GM08714 (cell line): ENCODE data around the gene RTCA.
"Not testable (repeated sequence)": the region's sequence is repeated elsewhere in the genome, so short reads cannot be mapped to it uniquely, and the experiment has no call there.

Source experiments
- H3K4me3 ChIP-seq: fragments of 200-500 bp; sonication (Bioruptor generic); 2 replicates; pipeline ENCODE4 v1.5.1; 2014; ENCODE audit warnings: mild to moderate bottlenecking, low read length, inconsistent platforms
- ZNF274 ChIP-seq: IDR thresholded peaks from 2 replicates; pipeline ENCODE4 v1.6.1; 2012; ENCODE audit warnings: mild to moderate bottlenecking, low read depth, low read length

The RTCA gene

GRCh38 chr1:100249537-100250257 lies 16.3 kb upstream of the RTCA start, which contains the start of gene DBT:
TSS of gene DBT (minus strand) at chr1:100249834. CDS start at chr1:100249820, 14 bp downstream.
- H3K4me3 ChIP-seq, result peak within 1 kb of the TSS; percentile 90
- no peak for TF ChIP-seq ZNF274

- H3K4me3 ChIP-seq, result peak overlapping the region; percentile 32; the same call in 1 of the 2 replicates
- TF ChIP-seq ZNF274, result no peak
These were observed 15.8 kb upstream of the RTCA start for GRCh38 chr1:100250264-100250663.

- H3K4me3 ChIP-seq, result no peak overlapping the region
- no peak for TF ChIP-seq ZNF274
These were observed 15.2 kb upstream of the RTCA start for GRCh38 chr1:100250807-100251206.

DNA sequence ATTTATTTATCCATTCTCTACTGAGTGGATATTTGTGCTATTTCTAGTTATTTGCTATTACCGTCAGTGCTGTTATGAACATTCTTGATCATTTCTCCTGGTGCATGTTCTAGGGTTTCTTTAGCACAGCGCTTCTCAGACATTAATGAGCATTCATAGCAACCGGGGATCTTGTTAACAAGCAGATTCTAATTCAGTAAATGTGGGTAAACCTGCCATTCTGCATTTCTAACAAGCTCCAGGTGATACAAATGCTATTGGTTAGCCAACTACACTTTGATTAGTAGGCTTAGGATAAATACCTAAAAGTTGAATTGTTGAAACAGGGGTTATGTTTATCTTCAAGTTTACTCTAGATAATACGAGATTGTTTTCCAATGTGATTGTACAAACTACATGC lies 13.1 kb upstream of the RTCA start:
- no peak for TF ChIP-seq ZNF274

GRCh38 chr1:100253552-100253951 lies 12.5 kb upstream of the RTCA start:
- H3K4me3 ChIP-seq, result no peak overlapping the region
- no peak for TF ChIP-seq ZNF274

More for the DNA sequence above, 13.1 kb upstream of the RTCA start:
- H3K4me3 ChIP-seq, result no peak overlapping the region

DNA sequence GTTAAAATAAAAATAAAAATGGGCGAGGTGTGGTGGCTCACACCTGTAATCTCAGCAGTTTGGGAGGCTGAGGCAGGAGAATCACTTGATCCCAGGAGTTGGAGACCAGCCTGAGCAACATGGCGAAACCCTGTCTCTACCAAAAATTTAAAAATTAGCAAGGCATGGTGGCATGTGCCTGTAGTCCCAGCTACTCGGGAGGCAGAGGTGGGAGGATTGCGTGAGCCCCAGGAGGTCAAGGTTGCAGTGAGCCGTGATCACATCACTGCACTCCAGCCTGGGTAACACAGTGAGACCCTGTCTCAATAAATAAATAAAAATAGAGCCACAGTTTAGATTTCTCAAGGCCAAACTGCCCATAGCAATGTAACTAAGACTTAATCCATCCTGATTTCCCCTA lies 9.7 kb upstream of the RTCA start:
- H3K4me3 ChIP-seq, result not testable (repeated sequence)

- H3K4me3 ChIP-seq, result not testable (repeated sequence)
These were observed 7.6 kb upstream of the RTCA start for GRCh38 chr1:100258427-100258826.

- no peak for TF ChIP-seq ZNF274
- H3K4me3 ChIP-seq, result no peak overlapping the region
These were observed 4.3 kb upstream of the RTCA start for GRCh38 chr1:100261686-100262085.

DNA sequence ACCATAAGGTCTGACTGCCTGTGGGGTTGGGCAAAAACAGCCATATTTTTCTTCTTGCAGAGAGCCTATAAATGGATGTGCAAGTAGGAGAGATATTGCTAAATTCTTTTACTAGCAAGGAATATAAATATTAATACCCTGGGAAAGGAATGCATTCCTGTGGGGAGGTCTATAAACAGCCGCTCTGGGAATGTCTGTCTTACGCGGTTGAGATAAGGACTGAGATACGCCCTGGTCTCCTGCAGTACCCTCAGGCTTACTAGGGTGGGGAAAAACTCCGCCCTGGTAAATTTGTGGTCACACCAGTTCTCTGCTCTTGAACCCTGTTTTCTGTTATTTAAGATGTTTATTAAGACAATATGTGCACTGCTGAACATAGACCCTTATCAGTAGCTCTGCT lies 1.9 kb upstream of the RTCA start:
- H3K4me3 ChIP-seq, result not testable (repeated sequence)

DNA sequence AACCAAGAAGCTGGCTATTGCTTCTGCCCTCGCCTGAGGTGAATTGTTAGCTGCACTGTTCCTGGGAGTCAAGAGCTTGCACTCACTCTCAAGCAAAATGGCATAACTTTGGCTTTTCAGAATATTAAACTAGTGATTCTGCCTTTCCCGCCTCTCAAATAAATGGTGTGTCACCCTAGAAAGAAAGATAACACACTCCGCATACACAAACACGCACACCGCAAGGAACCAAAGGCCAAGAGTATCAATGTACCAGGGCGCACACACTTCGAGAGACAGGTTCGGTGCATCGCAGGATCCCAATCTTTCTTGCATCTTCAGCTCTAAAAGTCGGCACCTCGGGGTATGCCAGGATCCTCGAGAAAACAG lies 470 bp upstream of the RTCA start:
- no peak for TF ChIP-seq ZNF274
- H3K4me3 ChIP-seq, result peak overlapping the region; percentile 96

DNA sequence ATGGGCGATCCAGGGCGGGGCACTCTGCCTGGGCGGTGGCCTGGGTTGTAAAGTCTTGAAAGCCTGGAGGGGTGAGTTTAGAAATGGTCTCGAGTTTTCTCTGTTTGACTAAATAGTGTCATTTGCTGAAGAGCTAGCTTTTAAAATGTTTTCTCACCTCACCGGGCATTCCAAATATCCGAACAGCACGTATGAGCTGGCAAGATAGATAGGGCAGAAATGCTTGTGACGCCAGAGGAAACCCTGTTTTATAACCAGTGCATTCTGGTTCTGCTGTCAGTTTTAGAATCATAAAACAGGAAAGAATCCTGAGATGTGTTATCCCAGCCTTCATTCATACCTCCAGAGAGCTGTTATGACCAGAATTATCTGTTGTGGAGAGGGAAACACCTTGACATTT lies 725 bp downstream of the RTCA start:
- no peak for TF ChIP-seq ZNF274
- H3K4me3 ChIP-seq, result peak overlapping the region; percentile 96

- peak overlapping the region; percentile 96 for H3K4me3 ChIP-seq
- no peak for TF ChIP-seq ZNF274
These were observed 1.3 kb downstream of the RTCA start for GRCh38 chr1:100267284-100267683.

GRCh38 chr1:100268202-100268601 lies 2.2 kb downstream of the RTCA start:
- no peak for TF ChIP-seq ZNF274
- no peak overlapping the region for H3K4me3 ChIP-seq

DNA sequence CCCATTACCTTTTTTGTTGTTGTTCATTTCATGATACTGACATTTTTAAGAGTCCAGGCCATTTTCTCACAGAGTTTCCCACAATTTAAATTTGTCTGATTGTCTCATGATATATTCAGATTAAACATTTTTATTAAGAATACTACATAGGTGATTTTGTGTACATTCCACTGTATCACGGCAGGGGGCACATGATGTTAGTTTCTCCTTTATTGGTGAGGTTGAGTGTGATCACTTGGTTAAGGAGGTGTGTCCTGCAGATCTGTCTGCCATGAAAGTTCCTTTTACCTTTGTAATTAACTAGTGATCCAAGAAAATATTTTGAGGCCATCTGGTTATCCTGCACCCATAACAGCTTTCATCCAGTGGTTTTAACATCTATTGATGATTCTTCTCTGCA lies 11.8 kb downstream of the RTCA start:
- H3K4me3 ChIP-seq, result no peak overlapping the region
- TF ChIP-seq ZNF274, result no peak

DNA sequence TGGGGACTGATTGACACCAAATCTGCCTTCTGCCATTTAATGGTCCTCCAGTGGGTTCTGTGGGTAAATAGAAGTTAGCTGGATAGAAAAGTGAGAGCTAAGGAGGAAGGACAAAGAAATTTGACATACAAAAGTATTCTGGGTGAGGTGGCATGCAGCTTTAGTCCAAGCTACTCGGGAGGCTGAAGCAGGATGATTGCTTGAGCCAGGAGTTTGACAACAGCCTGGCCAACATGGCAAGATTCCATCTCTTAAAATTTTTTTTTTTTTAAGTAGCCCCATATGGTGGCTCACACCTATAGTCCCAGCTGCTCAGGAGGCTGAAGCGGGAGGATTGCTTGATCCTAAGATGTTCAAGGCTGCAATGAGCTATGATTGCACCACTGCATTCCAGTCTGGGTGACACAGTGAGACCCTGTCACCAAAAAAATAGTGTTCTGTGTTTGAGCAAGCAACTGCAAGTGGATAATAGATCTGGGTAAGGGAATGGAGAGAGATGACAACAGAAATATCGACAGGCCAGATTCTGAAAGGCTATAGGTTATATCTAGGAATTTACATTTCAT lies 13.4 kb downstream of the RTCA start:
- TF ChIP-seq ZNF274, result no peak

More for the DNA sequence above, 13.4 kb downstream of the RTCA start:
- H3K4me3 ChIP-seq, result no peak overlapping the region
